Body of pancreas (tissue), 4 donors: Measurements from ENCODE around the gene ZP1. TPM values are rescaled to one million over a fixed set of nuclear protein-coding genes. Genes with fewer than 3 reads are reported as not detected.

Experiments used
- ATAC-seq: fragments of 150-250 bp; one replicate; pipeline ENCODE4 v1.9.1; 2016
- DNase-seq, 4 donors: peaks; one replicate each; pipeline ENCODE4 v3.0.0-alpha.2; 2019
- H3K27ac ChIP-seq, 4 donors: fragments of 200-600 bp; sonication (generic); 1 replicate in 3 of 4; 2 replicates in 1 of 4; pipeline versions ENCODE4 v1.5.1 to v1.6.1; 2016 to 2019; ENCODE audit warnings: mild to moderate bottlenecking in 1 of 4, mixed read lengths in 1 of 4, moderate library complexity in 1 of 4
- H3K27me3 ChIP-seq, 2 donors: fragments of 200-600 bp; sonication (generic); one replicate each; pipeline ENCODE4 v1.6.0; 2016; ENCODE audit warnings: mild to moderate bottlenecking in 1 of 2
- H3K36me3 ChIP-seq, 2 donors: fragments of 200-600 bp; sonication (generic); replicated peaks in 1 of 2; 2 replicates each; pipeline ENCODE4 v1.5.1; 2016; ENCODE audit warnings: low read depth in 2 of 2; ENCODE audit not compliant: insufficient read depth in 1 of 2
- H3K4me1 ChIP-seq: fragments of 200-600 bp; sonication (generic); one replicate; pipeline ENCODE4 v1.6.0; 2016
- H3K4me3 ChIP-seq, 2 donors: fragments of 200-600 bp; sonication (generic); 1 replicate in 1 of 2; 2 replicates in 1 of 2; pipeline ENCODE4 v1.5.1; 2016 to 2019
- H3K9me3 ChIP-seq, 3 donors: fragments of 200-600 bp; sonication (generic); 1 replicate in 2 of 3; 2 replicates in 1 of 3; pipeline ENCODE4 v1.5.1; 2016
- POLR2A ChIP-seq, 3 donors: fragments of 450-650 bp; IDR thresholded peaks; one replicate each; pipeline ENCODE4 v1.6.1; 2016; ENCODE audit warnings: antibody characterized with exemption in 3 of 3, mild to moderate bottlenecking in 2 of 3
- WGBS, 2 donors: methylation state at CpG; one replicate each; pipeline ENCODE4 v1.1.5; 2017; 5-methylcytosine and 5-hydroxymethylcytosine counted together
- intact Hi-C: fragments of 100-400 bp; cut with DNase I; formaldehyde crosslinking; loops from one replicate; pipeline ENCODE4 v1.15.1; 2023
- total RNA-seq, 2 donors: library from RNA; depleted of rRNA; stranded (reverse); fragments of >200 nt; gene quantifications; one replicate each; pipeline ENCODE4 v1.1.0, GENCODE V29; 2016
- TF ChIP-seq, protein P1 (sequence below), 7 experiments: fragments of 450-650 bp in 4 of 7; fragments of 200-600 bp in 3 of 7; sonication (generic) in 3 of 7; IDR thresholded peaks; one replicate each; pipeline ENCODE4 v1.5.1; 2016 to 2019; ENCODE audit warnings: antibody characterized with exemption in 7 of 7

ZP1 gene
- total RNA-seq, 2 donors from 2014 or later, result not detected

DNA sequence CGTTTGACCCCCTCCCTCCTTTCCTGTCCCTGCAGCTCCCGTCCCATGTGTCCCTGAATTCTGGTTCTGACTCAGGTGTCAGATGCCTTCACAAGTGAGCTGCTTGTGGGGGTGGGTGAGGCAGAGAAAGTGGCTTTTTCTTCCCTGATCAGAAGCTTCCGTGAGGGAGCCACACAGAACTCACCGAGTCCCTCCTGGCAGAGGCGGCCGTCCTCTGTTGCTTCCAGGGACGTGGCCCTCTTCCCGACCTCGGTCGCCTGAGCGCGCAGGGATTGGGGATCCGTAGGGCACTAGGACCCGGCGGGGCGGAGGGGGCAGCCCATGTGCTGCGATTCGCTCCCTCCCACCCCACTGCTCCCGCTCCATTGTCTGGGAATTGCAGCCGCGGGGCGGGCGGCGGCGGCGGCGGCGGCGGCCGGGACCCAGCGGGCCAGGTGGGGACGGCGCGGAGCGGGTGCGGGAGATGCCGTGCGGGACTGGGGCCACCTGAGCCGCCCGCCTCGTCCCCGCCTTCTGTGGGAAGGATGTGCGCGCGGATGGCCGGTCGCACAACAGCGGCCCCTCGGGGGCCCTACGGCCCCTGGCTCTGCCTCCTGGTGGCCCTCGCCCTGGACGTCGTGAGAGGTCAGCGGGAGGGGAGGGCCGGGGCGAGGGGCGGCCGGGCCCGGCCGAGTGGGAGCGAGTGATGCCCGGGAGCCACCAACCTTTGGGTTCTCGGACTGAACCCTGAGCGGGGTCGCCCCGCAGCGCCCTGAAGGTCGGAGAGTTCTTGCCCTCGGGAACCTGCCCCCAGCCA lies 57.0 kb downstream of the ZP1 start, which contains the start of gene TMEM132A:
TMEM132A (plus strand) TSS at position 351 of the 796 bp plus-strand sequence; CDS start at position 525, 174 bp downstream.
- Histone ChIP-seq H3K4me3 (peak within 1 kb of the TSS in 1 of 2 donors; percentile 31), H3K9me3 (no peaks in the 10 kb centered on the region), H3K27ac (no peak within 1 kb of the TSS), H3K36me3 (peaks cover 19 to 20% of the 10 kb centered on the region in 2 donors), H3K27me3 (peaks cover 0 to 9% of the 10 kb centered on the region in 2 donors), H3K4me1 (peaks cover 20% of the 10 kb centered on the region)
- DNase-seq (peak; percentile 73 to 86 (median 76)), ATAC-seq (peak; percentile 87)
- WGBS, 2 donors, result 0 to 1% methylated on average over 2 to 69 of the region's 69 CpGs
- TF ChIP-seq, protein P1, sequence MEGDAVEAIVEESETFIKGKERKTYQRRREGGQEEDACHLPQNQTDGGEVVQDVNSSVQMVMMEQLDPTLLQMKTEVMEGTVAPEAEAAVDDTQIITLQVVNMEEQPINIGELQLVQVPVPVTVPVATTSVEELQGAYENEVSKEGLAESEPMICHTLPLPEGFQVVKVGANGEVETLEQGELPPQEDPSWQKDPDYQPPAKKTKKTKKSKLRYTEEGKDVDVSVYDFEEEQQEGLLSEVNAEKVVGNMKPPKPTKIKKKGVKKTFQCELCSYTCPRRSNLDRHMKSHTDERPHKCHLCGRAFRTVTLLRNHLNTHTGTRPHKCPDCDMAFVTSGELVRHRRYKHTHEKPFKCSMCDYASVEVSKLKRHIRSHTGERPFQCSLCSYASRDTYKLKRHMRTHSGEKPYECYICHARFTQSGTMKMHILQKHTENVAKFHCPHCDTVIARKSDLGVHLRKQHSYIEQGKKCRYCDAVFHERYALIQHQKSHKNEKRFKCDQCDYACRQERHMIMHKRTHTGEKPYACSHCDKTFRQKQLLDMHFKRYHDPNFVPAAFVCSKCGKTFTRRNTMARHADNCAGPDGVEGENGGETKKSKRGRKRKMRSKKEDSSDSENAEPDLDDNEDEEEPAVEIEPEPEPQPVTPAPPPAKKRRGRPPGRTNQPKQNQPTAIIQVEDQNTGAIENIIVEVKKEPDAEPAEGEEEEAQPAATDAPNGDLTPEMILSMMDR (IDR thresholded peaks at IDR 0.05), result no peak
- TF ChIP-seq POLR2A (IDR thresholded peaks at IDR 0.05), result no peak
- intact Hi-C loops, result no loop called here

Other genes starting within 250 kb of the ZP1 start
- 1 to 10 TPM in 1 of 2 donors, not detected in 1; 6.5 TPM for gene MS4A8, start 167.9 kb upstream of the ZP1 start, total RNA-seq
- gene MS4A18, start 142.8 kb upstream of the ZP1 start, total RNA-seq, result not detected
- gene MS4A15, start 110.7 kb upstream of the ZP1 start, total RNA-seq, result not detected
- gene MS4A10, start 82.2 kb upstream of the ZP1 start, total RNA-seq, result not detected
- gene CCDC86, start 25.4 kb upstream of the ZP1 start, total RNA-seq, result 10 to 100 TPM; 14.8 to 26.4 TPM
- 1 to 10 TPM in 1 of 2 donors, under 1 TPM in 1; 0.52 to 1.3 TPM for gene PTGDR2, start 11.6 kb upstream of the ZP1 start, total RNA-seq
- gene PRPF19, start 39.0 kb downstream of the ZP1 start, total RNA-seq, result 10 to 100 TPM; 22.1 to 27.0 TPM
- gene TMEM109, start 46.6 kb downstream of the ZP1 start, total RNA-seq, result 10 to 100 TPM; 59.9 to 62.6 TPM
- gene TMEM132A, start 56.9 kb downstream of the ZP1 start, total RNA-seq, result 10 to 100 TPM in 1 of 2 donors, 1 to 10 TPM in 1; 9.3 to 12.2 TPM
- 1 to 10 TPM; 2.0 to 6.2 TPM for gene SLC15A3, start 84.6 kb downstream of the ZP1 start, total RNA-seq
- 1 to 10 TPM; 1.0 to 3.3 TPM for gene CD6, start 104.1 kb downstream of the ZP1 start, total RNA-seq
- under 1 TPM; 0.33 to 0.52 TPM for gene CD5, start 234.9 kb downstream of the ZP1 start, total RNA-seq